HCEC 1CT (cell line): ENCODE data around the gene TBC1D7.
"Not testable (repeated sequence)": the region's sequence is repeated elsewhere in the genome, so short reads cannot be mapped to it uniquely, and the experiment has no call there.

Source experiments
- DNase-seq: peaks from one replicate; pipeline ENCODE4 v3.0.0-alpha.2; 2017

The TBC1D7 gene

GRCh38 chr6:13355999-13356785 is 27.9 kb upstream of the TBC1D7 start:
- peak; percentile 21 for DNase-seq

- DNase-seq, result peak; percentile 96
These were observed 27.0 kb upstream of the TBC1D7 start for GRCh38 chr6:13355043-13355945.

- peak; percentile 77 for DNase-seq
These were observed 26.1 kb upstream of the TBC1D7 start for GRCh38 chr6:13354331-13355042.

- no peak for DNase-seq
These were observed 23.8 kb upstream of the TBC1D7 start for GRCh38 chr6:13352165-13352564.

GRCh38 chr6:13351271-13351670 is 22.9 kb upstream of the TBC1D7 start:
- DNase-seq, result no peak

GRCh38 chr6:13349811-13350506 is 21.6 kb upstream of the TBC1D7 start:
- DNase-seq, result no peak

GRCh38 chr6:13348334-13349113 is 20.2 kb upstream of the TBC1D7 start:
- DNase-seq, result no peak

GRCh38 chr6:13346245-13346644 is 17.9 kb upstream of the TBC1D7 start:
- no peak for DNase-seq

- DNase-seq, result no peak
These were observed 14.2 kb upstream of the TBC1D7 start for GRCh38 chr6:13342414-13343019.

- DNase-seq, result no peak
These were observed 11.7 kb upstream of the TBC1D7 start for GRCh38 chr6:13339863-13340630.

GRCh38 chr6:13338038-13338437 is 9.7 kb upstream of the TBC1D7 start:
- DNase-seq, result no peak

GRCh38 chr6:13336553-13336952 is 8.2 kb upstream of the TBC1D7 start:
- peak; percentile 70 for DNase-seq

GRCh38 chr6:13334953-13335352 is 6.6 kb upstream of the TBC1D7 start:
- no peak for DNase-seq

GRCh38 chr6:13332349-13332706 is 4.0 kb upstream of the TBC1D7 start:
- no peak for DNase-seq

GRCh38 chr6:13331516-13332348 is 3.4 kb upstream of the TBC1D7 start:
- peak; percentile 49 for DNase-seq

GRCh38 chr6:13328875-13329183 is 492 bp upstream of the TBC1D7 start:
- DNase-seq, result no peak

GRCh38 chr6:13327691-13328075 is 654 bp downstream of the TBC1D7 start:
- DNase-seq, result peak; percentile 10

- not testable (repeated sequence) for DNase-seq
These were observed 2.2 kb downstream of the TBC1D7 start for GRCh38 chr6:13326031-13326586.

GRCh38 chr6:13319891-13320564 is 8.3 kb downstream of the TBC1D7 start:
- DNase-seq, result no peak
